Spleen (tissue), 7 donors: ENCODE data around the gene PHF20.

Experiments used
- CTCF ChIP-seq, 11 experiments: fragments of 200-600 bp in 7 of 11; fragments of 450-650 bp in 4 of 11; sonication (generic) in 4 of 11; IDR thresholded peaks in 8 of 11; conservative IDR thresholded peaks in 3 of 11; 1 replicate in 7 of 11; 2 replicates in 4 of 11; pipeline versions ENCODE4 v1.4.0 to v1.8.0; 2016 to 2021; ENCODE audit warnings: antibody characterized with exemption in 11 of 11, inconsistent platforms in 4 of 11, mild to moderate bottlenecking in 1 of 11
- POLR2A ChIP-seq, 3 donors: fragments of 450-650 bp; IDR thresholded peaks; one replicate each; pipeline ENCODE4 v1.5.1; 2017; ENCODE audit warnings: antibody characterized with exemption in 3 of 3, mild to moderate bottlenecking in 1 of 3
- donor health status: DM: no; HTN: no; CAD: no; lungs with moderate emphysema.
- donor health status: DM: no; HTN: no; CAD: no.
- donor health status: DM: no; HTN: no; CAD: no.

- TF ChIP-seq CTCF (IDR thresholded peaks at IDR 0.05 in 8 of 11, conservative IDR thresholded peaks at IDR 0.05 in 3 of 11) (no peak), POLR2A (IDR thresholded peaks at IDR 0.05) (no peak)
Observed at GRCh38 chr20:35988910-35989463, 217.2 kb downstream of the PHF20 start.
